H1 (cell line): ENCODE measurements around the gene SHH. TPM values are rescaled to one million over a fixed set of nuclear protein-coding genes. Genes with fewer than 3 reads are reported as not detected.

ENCODE experiments used
- CTCF ChIA-PET: fragments of 300-600 bp; sonication (Branson Sonifier 250); formaldehyde crosslinking; loops from one replicate; lab custom pipeline; 2021; ENCODE audit not compliant: partially characterized antibody; lab: Charles Lee
- POLR2A ChIA-PET: fragments of 300-600 bp; sonication (Branson Sonifier 250); formaldehyde crosslinking; loops from one replicate; lab custom pipeline; 2021; ENCODE audit warnings: inconsistent platforms; ENCODE audit not compliant: partially characterized antibody; lab: Charles Lee
- DNase-seq, 2 experiments: peaks; one replicate each; pipeline versions ENCODE4 v3.0.0 to v3.0.0-alpha.2; 2010 to 2022; ENCODE audit warnings: low spot score in 2 of 2, low read depth in 1 of 2, mixed read lengths in 1 of 2
- FAIRE-seq: peaks from 2 replicates; lab custom pipeline; 2011; peaks lifted over from hg19 to GRCh38; lab: Jason Lieb, UNC
- H2AFZ ChIP-seq: 2 replicates; pipeline ENCODE4 v1.8.1; 2012; ENCODE audit warnings: low read length, inconsistent platforms
- H2AK5ac ChIP-seq: 2 replicates; pipeline ENCODE4 v1.6.1; 2013; ENCODE audit warnings: low read depth, low read length
- H2BK120ac ChIP-seq: replicated peaks from 2 replicates; pipeline ENCODE3; 2013; ENCODE audit warnings: low read depth, low read length, inconsistent platforms
- H2BK12ac ChIP-seq: 2 replicates; pipeline ENCODE4 v1.6.1; 2013; ENCODE audit warnings: low read depth, low read length
- H2BK15ac ChIP-seq: 2 replicates; pipeline ENCODE4 v1.6.1; 2013; ENCODE audit warnings: low read length
- H2BK20ac ChIP-seq: 2 replicates; pipeline ENCODE4 v1.6.1; 2013; ENCODE audit warnings: low read length
- H2BK5ac ChIP-seq: 2 replicates; pipeline ENCODE4 v1.6.1; 2013; ENCODE audit warnings: low read depth, low read length
- H3K14ac ChIP-seq: 2 replicates; pipeline ENCODE4 v1.6.1; 2013; ENCODE audit warnings: inconsistent platforms; ENCODE audit not compliant: insufficient read length
- H3K18ac ChIP-seq: 2 replicates; pipeline ENCODE4 v1.6.1; 2013; ENCODE audit warnings: low read length; ENCODE audit errors: extremely low read depth
- H3K23ac ChIP-seq: 2 replicates; pipeline ENCODE4 v1.6.1; 2013; ENCODE audit warnings: inconsistent platforms; ENCODE audit not compliant: insufficient read length
- H3K23me2 ChIP-seq: 2 replicates; pipeline ENCODE4 v1.6.1; 2013; ENCODE audit warnings: low read depth, low read length
- H3K27ac ChIP-seq: 2 replicates; pipeline ENCODE4 v1.6.1; 2011; ENCODE audit warnings: low read depth, low read length, inconsistent platforms
- H3K27me3 ChIP-seq, 4 experiments: replicated peaks in 1 of 4; 1 replicate in 1 of 4; 2 replicates in 3 of 4; pipeline versions ENCODE4 v1.6.1 to v1.8.1; 2011 to 2013; ENCODE audit warnings: low read length in 3 of 4, mild to moderate bottlenecking in 3 of 4, inconsistent platforms in 2 of 4, mixed read lengths in 2 of 4, moderate library complexity in 1 of 4; ENCODE audit not compliant: control insufficient read depth in 3 of 4, insufficient read depth in 3 of 4; ENCODE audit errors: extremely low read depth in 1 of 4
- H3K36me3 ChIP-seq, 4 experiments: 2 replicates each; pipeline versions ENCODE4 v1.6.1 to v1.8.1; 2011 to 2013; ENCODE audit warnings: mild to moderate bottlenecking in 4 of 4, low read length in 3 of 4, moderate library complexity in 2 of 4, control low read depth in 1 of 4, inconsistent platforms in 1 of 4; ENCODE audit not compliant: insufficient read depth in 4 of 4, control insufficient read depth in 2 of 4
- H3K4ac ChIP-seq: replicated peaks from 2 replicates; pipeline ENCODE3; 2013; ENCODE audit warnings: low read length, low read depth, mixed read lengths, inconsistent platforms; ENCODE audit not compliant: insufficient read length
- H3K4me1 ChIP-seq, 4 experiments: replicated peaks in 1 of 4; 1 replicate in 1 of 4; 2 replicates in 3 of 4; pipeline versions ENCODE4 v1.6.1 to v1.8.1; 2011 to 2013; ENCODE audit warnings: low read length in 3 of 4, inconsistent platforms in 2 of 4, mixed read lengths in 1 of 4; ENCODE audit not compliant: insufficient read depth in 4 of 4, control insufficient read depth in 3 of 4
- H3K4me2 ChIP-seq, 2 experiments: 2 replicates each; pipeline versions ENCODE4 v1.6.1 to v1.8.1; 2011 to 2013; ENCODE audit warnings: low read depth in 2 of 2, low read length in 2 of 2, control low read depth in 1 of 2, inconsistent platforms in 1 of 2, mild to moderate bottlenecking in 1 of 2; ENCODE audit not compliant: insufficient read depth in 1 of 2
- H3K4me3 ChIP-seq, 4 experiments: fragments of 200-600, 300-600 bp in 1 of 4; sonication (generic), shearing (Covaris generic), sonication (Bioruptor Twin) in 1 of 4; 2 replicates each; pipeline versions ENCODE4 v1.5.1 to v1.8.1; 2011 to 2016; ENCODE audit warnings: low read length in 4 of 4, low read depth in 3 of 4, control low read depth in 2 of 4, inconsistent platforms in 2 of 4, mild to moderate bottlenecking in 2 of 4, mixed read lengths in 1 of 4, moderate library complexity in 1 of 4; ENCODE audit not compliant: insufficient read depth in 2 of 4; ENCODE audit errors: extremely low read depth in 1 of 4
- H3K56ac ChIP-seq: replicated peaks from 2 replicates; pipeline ENCODE3; 2013; ENCODE audit warnings: low read depth, mild to moderate bottlenecking, mixed read lengths, low read length, inconsistent platforms; ENCODE audit not compliant: insufficient read length
- H3K79me1 ChIP-seq: 2 replicates; pipeline ENCODE4 v1.6.1; 2013; ENCODE audit warnings: low read depth, low read length, control low read depth
- H3K79me2 ChIP-seq, 2 experiments: 2 replicates each; pipeline versions ENCODE4 v1.6.1 to v1.8.1; 2012 to 2013; ENCODE audit warnings: low read length in 2 of 2, mild to moderate bottlenecking in 2 of 2, inconsistent platforms in 1 of 2; ENCODE audit not compliant: insufficient read depth in 2 of 2, control insufficient read depth in 1 of 2
- H3K9ac ChIP-seq, 4 experiments: replicated peaks in 1 of 4; 1 replicate in 1 of 4; 2 replicates in 3 of 4; pipeline versions ENCODE4 v1.6.1 to v1.8.1; 2011 to 2013; ENCODE audit warnings: low read depth in 3 of 4, low read length in 3 of 4, control low read depth in 2 of 4, mild to moderate bottlenecking in 2 of 4, moderate library complexity in 2 of 4, inconsistent platforms in 1 of 4; ENCODE audit errors: extremely low read depth in 1 of 4
- H3K9me3 ChIP-seq, 2 experiments: 2 replicates each; pipeline versions ENCODE4 v1.6.1 to v1.8.1; 2012 to 2013; ENCODE audit warnings: mild to moderate bottlenecking in 2 of 2, moderate library complexity in 2 of 2, control low read depth in 1 of 2, inconsistent platforms in 1 of 2, low read depth in 1 of 2, low read length in 1 of 2, mixed read lengths in 1 of 2; ENCODE audit not compliant: insufficient read depth in 2 of 2
- H4K20me1 ChIP-seq, 2 experiments: replicated peaks in 1 of 2; 2 replicates each; pipeline versions ENCODE3 to v1.8.1; 2011 to 2013; ENCODE audit warnings: inconsistent platforms in 2 of 2, low read length in 2 of 2, mild to moderate bottlenecking in 1 of 2; ENCODE audit not compliant: insufficient read depth in 2 of 2, control insufficient read depth in 1 of 2
- H4K5ac ChIP-seq: 2 replicates; pipeline ENCODE4 v1.6.1; 2013; ENCODE audit warnings: low read length, low read depth, mixed read lengths, inconsistent platforms; ENCODE audit not compliant: insufficient read length
- H4K8ac ChIP-seq: 2 replicates; pipeline ENCODE4 v1.8.0; 2013; ENCODE audit warnings: mild to moderate bottlenecking, moderate library complexity, low read length, inconsistent platforms; ENCODE audit not compliant: insufficient read depth; ENCODE audit errors: extremely low read depth
- H4K91ac ChIP-seq: replicated peaks from 2 replicates; pipeline ENCODE3; 2013; ENCODE audit warnings: low read length, mixed read lengths, inconsistent platforms; ENCODE audit not compliant: insufficient read length
- CEBPB ChIP-seq: IDR thresholded peaks from 2 replicates; pipeline ENCODE4 v1.6.1; 2012; ENCODE audit warnings: low read depth, low read length
- CHD2 ChIP-seq: IDR thresholded peaks from 2 replicates; pipeline ENCODE4 v1.6.1; 2012; ENCODE audit warnings: low read length, improper control_type of control experiment
- CREB1 ChIP-seq: IDR thresholded peaks from 2 replicates; pipeline ENCODE4 v1.6.1; 2012; ENCODE audit warnings: inconsistent platforms
- EGR1 ChIP-seq: IDR thresholded peaks from 2 replicates; pipeline ENCODE4 v1.6.1; 2011; ENCODE audit warnings: low read depth, low read length, borderline replicate concordance
- MAFK ChIP-seq: IDR thresholded peaks from 2 replicates; pipeline ENCODE4 v1.6.1; 2012; ENCODE audit warnings: low read depth, mild to moderate bottlenecking, improper control_type of control experiment, low read length
- NANOG ChIP-seq: IDR thresholded peaks from 2 replicates; pipeline ENCODE4 v1.6.1; 2011; ENCODE audit warnings: low read length, low read depth, mild to moderate bottlenecking, inconsistent platforms; ENCODE audit not compliant: insufficient read depth, poor library complexity, severe bottlenecking
- NRF1 ChIP-seq: IDR thresholded peaks from 2 replicates; pipeline ENCODE4 v1.6.1; 2011; ENCODE audit warnings: mild to moderate bottlenecking, low read depth, low read length, improper control_type of control experiment
- POLR2A ChIP-seq, 2 experiments: IDR thresholded peaks; 1 replicate in 1 of 2; 2 replicates in 1 of 2; pipeline ENCODE4 v1.6.1; 2011; ENCODE audit warnings: low read depth in 2 of 2, low read length in 2 of 2, mild to moderate bottlenecking in 2 of 2; ENCODE audit errors: control extremely low read depth in 1 of 2
- SAP30 ChIP-seq: fragments of 300-600 bp; sonication (generic); IDR thresholded peaks from 2 replicates; pipeline ENCODE4 v1.7.1; 2012; ENCODE audit warnings: low read length, moderate library complexity, mild to moderate bottlenecking, inconsistent platforms; ENCODE audit not compliant: insufficient read depth, insufficient replicate concordance
- SP4 ChIP-seq: IDR thresholded peaks from 2 replicates; pipeline ENCODE4 v1.6.1; 2012; ENCODE audit warnings: low read length, inconsistent platforms
- ZNF274 ChIP-seq: IDR thresholded peaks from 2 replicates; pipeline ENCODE4 v1.7.0; 2012; ENCODE audit warnings: low read length, borderline replicate concordance; ENCODE audit errors: extremely low read depth
- WGBS, 2 experiments: shearing (Covaris generic) in 1 of 2; methylation state at CpG; one replicate each; pipeline versions ENCODE4 v1.1.6 to v1.1.7; 2013 to 2015; ENCODE audit warnings: low lambda C conversion rate in 2 of 2, mixed read lengths in 2 of 2, inconsistent platforms in 1 of 2, low coverage in 1 of 2, missing lambda C conversion rate in 1 of 2; ENCODE audit not compliant: insufficient replicate concordance in 2 of 2, insufficient coverage in 1 of 2, insufficient read length in 1 of 2; ENCODE audit errors: extremely low coverage in 1 of 2, missing lambda C conversion rate in 1 of 2; 5-methylcytosine and 5-hydroxymethylcytosine counted together
- polyA plus RNA-seq, 7 experiments: library from polyadenylated mRNA; depleted of rRNA in 3 of 7; stranded (reverse) in 5 of 7; unstranded in 2 of 7; fragments of >200 nt in 5 of 7; fragments of 200-250 nt in 2 of 7; gene quantifications; 1 replicate in 5 of 7; 2 replicates in 1 of 7; 4 replicates in 1 of 7; pipeline versions ENCODE4 v1.2.1 to v1.2.3, GENCODE V29; 2011 to 2013; ENCODE audit warnings: missing spikeins in 2 of 7, mixed read lengths in 2 of 7
- total RNA-seq: library from RNA; stranded (reverse); fragmentation: NEBNext Ultra II Directional; extraction: Animal tissue kit (Norgen Biotek cat#: 25700); gene quantifications from 2 replicates; pipeline ENCODE4 v1.2.1, GENCODE V29; 2021
- TF ChIP-seq, protein P1 (sequence below): IDR thresholded peaks from 2 replicates; pipeline ENCODE4 v1.6.1; 2012; ENCODE audit warnings: inconsistent platforms
- TF ChIP-seq, protein P2 (sequence below): IDR thresholded peaks from 2 replicates; pipeline ENCODE4 v1.6.1; 2012; ENCODE audit warnings: inconsistent platforms

Gene SHH
- total and polyA plus RNA-seq, 2 of the 8 experiments (the other 6 are each of a cell fraction or from before 2014, with no cell fraction given), result not detected

- no peak overlapping the region for H2BK120ac ChIP-seq
- no peak overlapping the region for H2BK5ac ChIP-seq
- peaks cover 0 to 2% (median under 1%) of the 10 kb centered on the region in 4 experiments; a peak in 1 of 7 replicates for H3K4me1 ChIP-seq
- H3K4ac ChIP-seq, result no peak overlapping the region
- no peak overlapping the region for H3K56ac ChIP-seq
- ChIA-PET POLR2A (no interaction called here), CTCF (interaction anchor here (0.6 to 1.9 kb wide), 2 partner anchors 242 to 409 kb away, joined by 4 to 5 read pairs; partner anchors contain the start of gene CNPY1)
- no peak overlapping the region for H4K5ac ChIP-seq
- H3K9me3 ChIP-seq, result peaks cover 5 to 7% of the 10 kb centered on the region in 2 experiments; a peak in 1 of 4 replicates
- no peak overlapping the region for H2BK20ac ChIP-seq
- H3K4me3 ChIP-seq, result no peak overlapping the region
- no peak overlapping the region for H2AFZ ChIP-seq
- H2BK15ac ChIP-seq, result no peak overlapping the region
- no peak overlapping the region for H2BK12ac ChIP-seq
- H3K9ac ChIP-seq, result no peak overlapping the region
- H3K4me2 ChIP-seq, result no peak overlapping the region
- no peak overlapping the region for H4K91ac ChIP-seq
- no peak for FAIRE-seq
- no peak overlapping the region for H3K14ac ChIP-seq
- WGBS, 2 experiments, result 87% methylated on average over 23 of the region's 29 CpGs; no CpG with 5 or more reads in 1 of the 2 experiments
- peaks cover 0 to 17% (median 9%) of the 10 kb centered on the region in 4 experiments; a peak in 5 of 7 replicates for H3K27me3 ChIP-seq
- no peak overlapping the region for H2AK5ac ChIP-seq
- no peak overlapping the region for H3K23ac ChIP-seq
- no peak overlapping the region for H3K27ac ChIP-seq
- H3K23me2 ChIP-seq, result peaks cover 9% of the 10 kb centered on the region
- H4K8ac ChIP-seq, result peak overlapping the region; percentile 75; the same call in 1 of the 2 replicates
- H3K36me3 ChIP-seq, result no peaks in the 10 kb centered on the region
- no peak for DNase-seq
- H4K20me1 ChIP-seq, result peaks cover 0 to 10% of the 10 kb centered on the region in 2 experiments
- no peak overlapping the region for H3K18ac ChIP-seq
- 0 out of 2 replicates have a peak, but pooled peaks cover 2% of the 10 kb centered on the region for H3K79me1 ChIP-seq
- H3K79me2 ChIP-seq, result no peaks in the 10 kb centered on the region
- TF ChIP-seq, protein P1, sequence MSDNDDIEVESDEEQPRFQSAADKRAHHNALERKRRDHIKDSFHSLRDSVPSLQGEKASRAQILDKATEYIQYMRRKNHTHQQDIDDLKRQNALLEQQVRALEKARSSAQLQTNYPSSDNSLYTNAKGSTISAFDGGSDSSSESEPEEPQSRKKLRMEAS, result no peak
- TF ChIP-seq CREB1 (no peak), ZNF274 (no peak), NANOG (no peak), NRF1 (no peak), SAP30 (no peak), CEBPB (no peak), EGR1 (no peak), MAFK (no peak), SP4 (no peak), CHD2 (no peak), POLR2A (IDR thresholded peaks at IDR 0.05; ENCODE audit: control extremely low read depth in 1 of 2, low read depth in 2 of 2, low read length in 2 of 2) (no peak)
- TF ChIP-seq, protein P2, sequence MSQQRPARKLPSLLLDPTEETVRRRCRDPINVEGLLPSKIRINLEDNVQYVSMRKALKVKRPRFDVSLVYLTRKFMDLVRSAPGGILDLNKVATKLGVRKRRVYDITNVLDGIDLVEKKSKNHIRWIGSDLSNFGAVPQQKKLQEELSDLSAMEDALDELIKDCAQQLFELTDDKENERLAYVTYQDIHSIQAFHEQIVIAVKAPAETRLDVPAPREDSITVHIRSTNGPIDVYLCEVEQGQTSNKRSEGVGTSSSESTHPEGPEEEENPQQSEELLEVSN, result no peak
Measured at GRCh38 chr7:155789001-155789725, 23.1 kb downstream of the SHH start.
